WTC11 (cell line): Measurements from ENCODE around the gene WNT6. TPM values are rescaled to one million over a fixed set of nuclear protein-coding genes. Genes with fewer than 3 reads are reported as not detected.

Experiments used
- ATAC-seq: fragments of 200-7000 bp; cut with Tn5 transposase; 2 replicates; pipeline ENCODE4 v1.10.0; 2021; ENCODE audit warnings: mild to moderate bottlenecking, moderate library complexity
- CTCF ChIA-PET: fragments of 300-600 bp; sonication (Branson Sonifier 250); formaldehyde crosslinking; loops from one replicate; lab custom pipeline; 2021; ENCODE audit warnings: antibody characterized with exemption; lab: Charles Lee
- POLR2A ChIA-PET: fragments of 350-600 bp; sonication (Branson Sonifier 250); formaldehyde crosslinking; loops from one replicate; lab custom pipeline; 2021; ENCODE audit warnings: antibody characterized with exemption; lab: Charles Lee
- DNase-seq: peaks from one replicate; pipeline ENCODE4 v3.0.0; 2021; ENCODE audit warnings: low spot score
- H3K27ac Mint-ChIP-seq: 2 replicates; pipeline ENCODE4 v1.8.0; 2021; ENCODE audit warnings: mixed read lengths
- H3K27me3 Mint-ChIP-seq: 2 replicates; pipeline ENCODE4 v1.8.0; 2021; ENCODE audit warnings: low read depth, mild to moderate bottlenecking, moderate library complexity, mixed read lengths
- H3K36me3 Mint-ChIP-seq: 2 replicates; pipeline ENCODE4 v1.8.0; 2021; ENCODE audit warnings: mixed read lengths
- H3K4me1 Mint-ChIP-seq: 2 replicates; pipeline ENCODE4 v1.8.0; 2022; ENCODE audit warnings: mixed read lengths
- H3K4me3 Mint-ChIP-seq: 2 replicates; pipeline ENCODE4 v1.8.0; 2021; ENCODE audit warnings: mild to moderate bottlenecking, moderate library complexity, mixed read lengths
- H3K9me3 Mint-ChIP-seq: 2 replicates; pipeline ENCODE4 v1.8.0; 2021; ENCODE audit warnings: mixed read lengths
- AR ChIP-seq: fragments of 250-450 bp; sonication (Bioruptor Pico); IDR thresholded peaks from 2 replicates; pipeline ENCODE4 v1.9.0; 2021; ENCODE audit warnings: mild to moderate bottlenecking
- ARID4B ChIP-seq: sonication (generic); formaldehyde crosslinking; IDR thresholded peaks from 2 replicates; pipeline ENCODE4 v1.8.0; 2023; ENCODE audit warnings: missing genetic modification reagents, mild to moderate bottlenecking, borderline replicate concordance
- ESRRA ChIP-seq: sonication (generic); formaldehyde crosslinking; IDR thresholded peaks from 2 replicates; pipeline ENCODE4 v1.8.1; 2022; ENCODE audit warnings: mild to moderate bottlenecking, missing genetic modification reagents, borderline replicate concordance
- FOXJ3 ChIP-seq: sonication (generic); formaldehyde crosslinking; IDR thresholded peaks from 2 replicates; pipeline ENCODE4 v1.9.0; 2021; ENCODE audit warnings: missing genetic modification reagents, mild to moderate bottlenecking, borderline replicate concordance
- HMGA2 ChIP-seq: fragments of 250-450 bp; sonication (Bioruptor Pico); IDR thresholded peaks from 2 replicates; pipeline ENCODE4 v1.4.0; 2021; ENCODE audit warnings: mild to moderate bottlenecking, moderate library complexity
- NR1H2 ChIP-seq: sonication (generic); formaldehyde crosslinking; IDR thresholded peaks from 2 replicates; pipeline ENCODE4 v1.9.0; 2021; ENCODE audit warnings: mild to moderate bottlenecking, moderate library complexity, missing genetic modification reagents
- NR3C1 ChIP-seq: sonication (generic); formaldehyde crosslinking; conservative IDR thresholded peaks from 2 replicates; pipeline ENCODE4 v1.8.1; 2023; ENCODE audit warnings: low read depth, mild to moderate bottlenecking, missing genetic modification reagents
- OVOL2 ChIP-seq: fragments of 250-450 bp; sonication (Bioruptor Pico); IDR thresholded peaks from 2 replicates; pipeline ENCODE4 v1.9.0; 2021; ENCODE audit warnings: mild to moderate bottlenecking, borderline replicate concordance
- SOX15 ChIP-seq: fragments of 250-450 bp; sonication (Bioruptor Pico); IDR thresholded peaks from 2 replicates; pipeline ENCODE4 v1.9.0; 2021; ENCODE audit warnings: mild to moderate bottlenecking
- STAT6 ChIP-seq: sonication (generic); formaldehyde crosslinking; conservative IDR thresholded peaks from 2 replicates; pipeline ENCODE4 v1.8.1; 2023; ENCODE audit warnings: mild to moderate bottlenecking, low read depth, missing genetic modification reagents, moderate library complexity
- USF1 ChIP-seq: sonication (generic); formaldehyde crosslinking; IDR thresholded peaks from 2 replicates; pipeline ENCODE4 v1.8.0; 2022; ENCODE audit warnings: mild to moderate bottlenecking, missing genetic modification reagents
- ZMAT4 ChIP-seq: fragments of 250-450 bp; sonication (Bioruptor Pico); IDR thresholded peaks from 2 replicates; pipeline ENCODE4 v1.9.0; 2021; ENCODE audit warnings: mild to moderate bottlenecking
- ZNF121 ChIP-seq: sonication (generic); formaldehyde crosslinking; IDR thresholded peaks from 2 replicates; pipeline ENCODE4 v1.8.0; 2023; ENCODE audit warnings: missing genetic modification reagents
- ZNF232 ChIP-seq: sonication (generic); formaldehyde crosslinking; IDR thresholded peaks from 2 replicates; pipeline ENCODE4 v1.8.0; 2022; ENCODE audit warnings: mild to moderate bottlenecking, missing genetic modification reagents
- ZNF263 ChIP-seq: sonication (generic); formaldehyde crosslinking; IDR thresholded peaks from 2 replicates; pipeline ENCODE4 v1.8.1; 2022; ENCODE audit warnings: low read depth, mild to moderate bottlenecking, moderate library complexity, missing genetic modification reagents
- ZNF423 ChIP-seq: fragments of 250-450 bp; sonication (Bioruptor Pico); IDR thresholded peaks from 2 replicates; pipeline ENCODE4 v2.1.2; 2022; ENCODE audit warnings: mild to moderate bottlenecking, moderate library complexity
- total RNA-seq: library from RNA; stranded (reverse); gene quantifications from 3 replicates; pipeline ENCODE4 v1.2.3, GENCODE V29; 2021

The WNT6 gene
- total RNA-seq, 1 experiment from 2014 or later: not detected

- Mint-ChIP-seq H3K4me1 (no peaks in the 10 kb centered on the region), H3K27ac (no peak overlapping the region), H3K36me3 (no peaks in the 10 kb centered on the region), H3K27me3 (peaks cover 5% of the 10 kb centered on the region), H3K9me3 (no peaks in the 10 kb centered on the region), H3K4me3 (no peak overlapping the region)
- TF ChIP-seq ZMAT4 (CRISPR knock-in tag) (no peak), ZNF423 (no peak), OVOL2 (CRISPR knock-in tag) (no peak), AR (CRISPR knock-in tag) (no peak), SOX15 (no peak), FOXJ3 (CRISPR knock-in tag) (no peak), HMGA2 (CRISPR knock-in tag) (no peak), USF1 (CRISPR knock-in tag) (no peak), ZNF263 (no peak), ZNF232 (no peak)
- ATAC-seq: no peak
- no peak for DNase-seq
- ChIA-PET POLR2A (no interaction called here), CTCF (interaction anchor here (0.6 to 0.9 kb wide), 2 partner anchors 19 to 152 kb away, joined by 4 to 9 read pairs; no protein-coding TSS in a partner anchor)
These were observed 31.2 kb upstream of the WNT6 start for GRCh38 chr2:218828477-218828778.

- Mint-ChIP-seq H3K27ac (no peak overlapping the region), H3K36me3 (no peaks in the 10 kb centered on the region), H3K4me1 (no peaks in the 10 kb centered on the region), H3K4me3 (no peak overlapping the region), H3K27me3 (peaks cover 5% of the 10 kb centered on the region), H3K9me3 (no peaks in the 10 kb centered on the region)
- no peak for DNase-seq
- ChIA-PET POLR2A (interaction anchor here (0.6 kb wide), 1 partner anchor 28 kb away, joined by 5 read pairs; no protein-coding TSS in a partner anchor), CTCF (interaction anchor here (1.7 kb wide), 1 partner anchor 17 kb away, joined by 8 read pairs; no protein-coding TSS in a partner anchor)
- TF ChIP-seq ZNF121 (no peak), STAT6 (CRISPR knock-in tag) (no peak), ARID4B (CRISPR knock-in tag) (no peak), ESRRA (CRISPR knock-in tag) (no peak), ZNF423 (no peak), NR3C1 (CRISPR knock-in tag) (no peak), NR1H2 (CRISPR knock-in tag) (no peak)
- TF ChIP-seq, all 79 proteins: peak for 0
- no peak for ATAC-seq
These were observed 29.6 kb upstream of the WNT6 start for GRCh38 chr2:218829868-218830451.
